GM23248 (cell line): ENCODE measurements around the gene NCKIPSD.

Experiments used
- EZH2 ChIP-seq: fragments of 200-600 bp; sonication (generic); IDR thresholded peaks from 2 replicates; pipeline ENCODE4 v1.6.1; 2018; ENCODE audit warnings: antibody characterized with exemption, mild to moderate bottlenecking; ENCODE audit not compliant: insufficient read depth, poor library complexity, severe bottlenecking
- EZH2phosphoT487 ChIP-seq: fragments of 200-600 bp; sonication (generic); IDR thresholded peaks from 2 replicates; pipeline ENCODE4 v1.6.1; 2018; ENCODE audit warnings: antibody characterized with exemption, moderate library complexity, mild to moderate bottlenecking, low read depth; ENCODE audit not compliant: insufficient read depth

DNA sequence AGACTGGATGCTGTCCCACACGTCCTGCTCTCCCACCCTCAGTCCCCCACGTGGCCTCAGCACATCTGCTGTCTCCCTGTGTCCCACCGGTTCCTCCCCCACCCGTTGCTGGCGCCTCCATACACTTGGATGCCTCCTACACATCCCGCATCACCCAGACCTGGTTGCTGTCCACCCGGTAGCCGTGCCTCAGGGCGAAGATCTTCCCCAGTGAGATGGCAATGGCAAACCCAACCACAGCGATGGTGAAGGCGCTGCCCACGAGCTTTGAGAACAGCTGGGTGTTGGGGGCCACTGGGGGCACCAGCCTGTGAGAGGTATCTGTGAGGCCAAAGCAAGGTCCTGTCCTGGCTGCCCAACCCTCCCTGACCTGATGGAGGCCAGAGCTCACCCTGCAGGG, 54.9 kb downstream of the NCKIPSD start:
- TF ChIP-seq EZH2phosphoT487, result no peak
- TF ChIP-seq EZH2, result no peak
